Pulmonary artery endothelial cell (primary cell): ENCODE measurements around the gene NEMF. TPM values are rescaled to one million over a fixed set of nuclear protein-coding genes. Genes with fewer than 3 reads are reported as not detected.
"Not testable (repeated sequence)": the region's sequence is repeated elsewhere in the genome, so short reads cannot be mapped to it uniquely, and the experiment has no call there.

ENCODE experiments used
- DNase-seq: peaks from one replicate; pipeline ENCODE4 v3.0.0-alpha.2; 2011; ENCODE audit warnings: low read depth, low spot score
- total RNA-seq: library from RNA; depleted of rRNA; stranded (reverse); fragments of >200 nt; gene quantifications from 2 replicates; pipeline ENCODE4 v1.2.3, GENCODE V29; 2014

NEMF gene
- total RNA-seq, 1 donor from 2014 or later, result 46.1 TPM

DNA sequence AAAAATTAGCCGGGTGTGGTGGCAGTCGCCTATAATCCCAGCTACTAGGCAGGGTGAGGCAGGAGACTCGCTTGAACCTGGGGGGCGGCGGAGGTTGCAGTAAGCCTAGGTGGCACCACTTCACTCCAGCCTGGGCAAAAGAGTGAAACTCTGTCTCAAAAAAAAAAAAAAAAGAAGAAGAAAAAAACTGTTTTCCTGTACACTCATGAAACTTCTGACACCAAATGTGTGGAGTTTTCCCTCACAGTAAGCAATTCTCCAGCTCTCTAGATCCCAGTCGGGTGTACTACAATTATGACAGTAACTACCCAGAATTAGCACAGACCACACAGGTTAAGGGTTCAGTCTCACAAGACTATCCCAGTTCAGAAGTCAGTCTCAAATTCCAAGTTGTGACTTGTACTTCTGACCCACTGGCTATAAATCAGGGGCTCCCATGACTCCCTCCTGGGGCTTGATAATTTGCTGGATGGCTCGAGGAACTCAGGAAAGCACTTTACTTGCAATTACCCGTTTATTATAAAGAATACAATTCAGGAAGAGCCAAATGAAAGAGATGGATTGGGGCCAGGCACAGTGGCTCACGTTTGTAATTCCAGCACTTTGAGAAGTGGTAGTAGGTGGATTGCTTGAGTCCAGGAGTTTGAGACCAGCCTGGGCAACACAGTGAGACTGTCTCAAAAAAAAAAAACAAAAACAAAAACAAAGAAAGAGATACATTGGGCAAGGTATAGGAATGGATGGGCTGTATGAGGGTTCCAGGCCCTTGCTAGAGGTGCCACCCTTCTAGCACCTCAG lies 27.9 kb upstream of the NEMF start:
- DNase-seq, result no peak

DNA sequence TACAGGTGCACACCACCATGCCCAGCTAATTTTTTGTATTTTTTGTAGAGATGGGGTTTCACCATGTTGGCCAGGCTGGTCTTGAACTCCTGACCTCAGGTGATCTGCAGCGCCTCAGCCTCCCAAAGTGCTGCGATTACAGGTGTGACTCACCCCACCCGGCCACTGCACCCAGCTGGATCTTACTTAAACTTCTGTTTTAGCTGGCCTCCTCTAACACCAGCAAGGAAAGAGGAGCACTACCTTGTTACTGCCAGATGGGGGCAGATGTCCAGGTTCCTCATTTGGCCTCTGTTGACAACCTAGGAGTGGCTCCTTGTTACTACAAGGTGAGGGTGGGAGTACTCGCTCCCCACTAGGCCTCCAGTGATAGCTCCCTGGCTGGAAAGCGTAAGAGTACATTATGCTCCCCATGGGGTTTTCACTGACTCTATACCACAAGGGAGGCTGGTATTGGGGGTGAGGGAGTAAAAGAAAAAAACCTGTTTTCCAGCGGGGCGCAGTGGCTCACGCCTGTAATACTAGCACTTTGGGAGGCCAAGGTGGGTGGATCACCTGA lies 27.1 kb upstream of the NEMF start:
- DNase-seq, result no peak

DNA sequence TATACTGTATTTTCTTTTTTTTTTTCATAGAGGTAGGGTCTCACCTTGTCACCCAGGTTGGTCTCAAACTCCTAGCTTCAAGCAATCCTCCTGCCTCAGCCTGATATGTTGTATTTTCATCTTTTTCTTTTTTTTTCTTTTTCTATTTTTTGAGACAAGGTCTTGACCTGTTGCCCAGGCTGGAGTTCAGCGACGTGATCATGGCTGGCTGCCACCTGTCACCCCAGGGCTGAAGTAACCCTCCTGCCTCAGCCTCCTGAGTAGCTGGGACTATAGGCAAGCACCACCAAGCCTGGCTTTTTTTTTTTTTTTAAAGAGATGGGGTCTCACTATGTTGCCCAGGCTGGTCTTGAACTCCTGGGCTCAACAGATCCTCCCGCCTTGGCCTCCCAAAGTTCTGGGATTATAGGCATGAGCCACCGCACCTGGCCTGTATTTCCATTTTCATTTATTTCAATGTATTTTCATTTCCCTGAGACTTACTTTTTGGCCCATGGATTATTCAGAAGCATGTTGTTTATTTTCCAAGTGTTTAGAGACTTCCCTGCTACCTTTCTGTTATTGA lies 24.1 kb upstream of the NEMF start:
- no peak for DNase-seq

DNA sequence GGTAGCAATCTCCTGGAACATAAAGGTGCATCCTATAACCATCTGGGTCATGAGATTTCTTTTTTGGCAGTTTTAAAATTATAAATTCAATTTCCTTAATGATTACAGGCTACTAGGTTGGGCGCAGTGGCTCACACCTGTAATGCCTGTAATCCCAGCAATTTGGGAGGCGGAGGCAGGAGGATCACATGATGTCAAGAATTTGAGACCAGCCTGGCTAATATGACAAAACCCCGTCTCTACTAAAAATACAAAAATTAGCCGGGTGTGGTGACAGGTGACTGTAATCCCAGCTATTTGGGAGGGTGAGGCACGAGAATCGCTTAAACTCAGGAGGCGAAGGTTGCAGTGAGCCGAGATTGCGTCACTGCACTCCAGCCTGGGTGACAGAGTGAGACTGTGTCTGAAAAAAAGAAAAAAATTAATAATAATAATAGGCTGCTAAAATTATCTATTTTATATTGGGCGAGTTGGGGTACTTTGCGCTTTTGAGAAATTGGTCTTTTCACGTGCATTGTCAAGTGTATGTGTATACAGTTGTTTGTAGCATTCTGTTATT lies 23.1 kb upstream of the NEMF start:
- no peak for DNase-seq

DNA sequence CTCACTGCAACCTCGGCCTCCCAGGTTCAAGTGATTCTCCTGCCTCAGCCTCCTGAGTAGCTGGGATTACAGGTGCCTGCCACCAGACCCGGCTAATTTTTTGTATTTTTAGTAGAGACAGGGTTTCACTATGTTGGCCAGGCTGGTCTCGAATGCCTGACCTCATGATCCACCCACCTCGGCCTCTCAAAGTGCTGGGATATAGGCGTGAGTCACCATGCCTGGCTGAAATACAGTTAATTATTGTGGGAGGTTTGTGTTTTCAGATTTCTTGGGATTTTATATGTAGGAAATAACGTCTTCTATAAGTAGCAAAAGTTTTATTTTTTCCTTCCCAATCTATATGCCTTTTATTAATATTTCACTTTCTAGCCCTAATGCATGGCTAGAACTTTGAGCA lies 21.0 kb upstream of the NEMF start:
- not testable (repeated sequence) for DNase-seq

DNA sequence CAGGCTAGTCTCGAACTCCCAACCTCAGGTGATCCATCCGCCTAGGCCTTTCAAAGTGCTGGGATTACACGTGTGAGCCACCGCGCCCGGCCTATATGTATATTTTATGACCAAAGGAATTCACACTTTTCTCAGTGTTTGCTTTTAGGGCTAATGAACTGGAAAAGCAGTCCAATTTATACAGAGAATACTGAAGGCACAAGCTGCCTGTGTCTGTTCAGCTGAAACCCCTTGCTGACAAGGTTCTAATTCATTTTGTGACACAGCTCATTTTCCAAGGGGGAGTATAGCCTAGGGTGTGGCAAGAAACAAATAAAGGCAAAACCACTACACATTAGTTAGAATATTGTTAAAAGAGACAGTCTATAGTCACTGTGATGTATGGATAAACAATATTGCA lies 18.3 kb upstream of the NEMF start:
- DNase-seq, result no peak

DNA sequence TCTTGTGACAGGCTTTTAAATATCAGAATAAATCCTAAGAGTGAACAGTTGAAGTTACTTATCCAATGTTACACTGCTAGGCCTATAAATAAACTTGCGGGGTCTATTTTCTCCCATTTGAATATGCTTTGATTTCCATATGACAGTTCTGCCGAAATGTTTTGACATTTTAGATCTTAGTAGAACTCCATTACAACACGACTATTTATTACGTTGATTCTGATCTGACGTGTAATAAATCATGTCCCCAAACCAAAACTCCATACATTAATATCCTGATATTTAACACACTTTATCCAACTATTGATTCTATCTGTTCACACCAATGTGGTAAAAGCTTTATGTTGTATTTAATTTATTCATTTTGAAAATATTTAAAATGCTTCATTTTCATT lies 16.1 kb upstream of the NEMF start:
- DNase-seq, result no peak

DNA sequence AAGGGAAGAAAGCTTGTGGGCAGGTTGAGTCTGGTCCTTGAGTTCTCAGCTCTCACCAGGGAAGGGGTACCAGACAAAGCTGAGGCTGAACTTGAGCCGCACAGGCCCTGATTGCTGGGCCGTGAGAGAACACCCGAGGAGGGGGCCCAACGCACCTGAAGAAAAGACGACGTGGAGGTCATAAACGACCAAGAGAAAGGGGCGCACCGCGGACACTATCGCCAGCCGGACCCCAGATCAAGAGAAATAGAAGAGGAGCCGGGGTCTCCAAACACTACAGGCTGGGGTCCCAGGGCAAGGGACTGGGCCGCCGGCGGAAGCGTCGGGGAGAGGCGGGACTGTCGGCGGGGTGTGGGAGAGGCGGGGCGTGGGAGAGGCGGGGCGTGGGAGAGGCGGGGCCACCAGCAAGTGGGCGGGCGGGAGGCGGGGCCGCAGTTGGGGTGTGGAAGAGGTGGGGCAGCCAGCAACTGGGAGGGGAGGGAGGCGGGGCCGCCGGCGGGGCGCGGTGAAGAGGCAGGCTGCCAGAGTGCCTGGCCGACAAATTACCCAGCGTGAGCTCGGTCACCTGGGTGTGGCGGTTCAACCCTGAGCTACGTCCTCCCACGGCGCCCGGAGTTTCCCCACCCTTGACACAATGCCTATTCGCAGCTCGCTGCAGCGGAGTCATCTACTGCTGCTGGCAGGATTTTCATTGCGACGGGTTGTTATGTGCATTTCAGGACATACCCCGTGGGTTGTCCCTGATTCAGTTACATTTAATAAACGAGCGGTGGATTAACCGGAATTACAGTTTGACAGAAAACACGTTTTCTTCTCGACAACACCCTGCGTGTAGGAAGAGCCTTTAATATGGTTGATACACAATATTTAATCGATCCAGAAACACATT lies 15.5 kb upstream of the NEMF start:
- peak; percentile 70 for DNase-seq

DNA sequence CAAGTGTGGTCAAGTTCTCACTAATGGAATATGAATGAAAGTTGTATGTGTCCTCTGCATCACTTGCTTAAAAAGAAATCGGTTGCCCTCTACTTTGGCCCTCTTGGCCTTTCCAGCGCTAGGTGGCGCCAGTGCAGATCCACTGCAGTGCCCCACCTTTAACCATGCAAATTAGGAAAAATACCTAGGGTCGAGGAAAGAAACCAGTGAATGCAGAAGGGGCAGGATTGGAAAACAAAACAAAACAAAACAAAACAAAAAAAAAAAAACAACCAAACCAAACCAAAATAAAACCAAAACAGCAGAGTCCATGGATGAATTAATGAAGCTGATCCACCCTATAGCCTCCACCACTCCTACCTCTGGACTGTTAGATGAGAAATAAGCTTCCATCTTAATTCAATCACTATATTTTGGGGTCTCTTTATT lies 12.9 kb upstream of the NEMF start:
- DNase-seq, result no peak

DNA sequence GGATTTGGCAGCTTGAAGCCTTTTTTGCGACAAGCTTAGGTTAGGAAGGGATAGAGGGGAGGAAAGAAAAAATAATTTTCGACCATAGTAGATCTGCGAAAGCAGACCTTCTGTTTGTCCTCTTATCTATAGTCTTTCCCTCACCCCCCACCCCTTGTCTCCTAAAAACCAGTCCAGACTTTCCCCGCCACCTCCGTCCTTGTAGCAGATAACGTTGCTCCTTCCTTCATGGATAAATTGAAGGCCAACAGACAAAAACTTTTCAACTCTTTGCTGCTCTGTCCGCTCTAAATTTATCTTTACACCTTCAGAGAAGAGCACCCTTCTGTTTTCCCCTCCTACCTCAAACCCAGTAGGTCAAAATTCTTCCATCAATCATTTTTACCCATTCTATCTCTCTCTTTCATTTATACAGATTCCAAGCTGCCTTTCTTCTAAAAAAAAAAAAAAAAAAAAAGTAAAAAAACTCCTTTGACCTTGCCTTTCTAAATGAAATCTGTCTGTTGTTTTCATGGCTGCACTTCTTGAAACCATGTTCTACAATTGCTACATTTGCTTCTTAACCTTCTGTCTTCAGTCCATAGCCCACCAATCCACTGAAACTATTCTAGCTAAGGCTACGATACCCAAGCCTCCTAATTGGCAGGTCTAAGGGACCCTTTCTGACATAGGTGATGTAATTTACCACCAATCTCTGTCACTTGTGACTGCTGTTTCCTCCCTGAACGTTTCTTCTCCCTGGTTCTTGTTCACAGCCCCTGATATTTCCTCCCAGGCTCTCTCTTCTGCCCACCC lies 11.1 kb upstream of the NEMF start:
- no peak for DNase-seq

DNA sequence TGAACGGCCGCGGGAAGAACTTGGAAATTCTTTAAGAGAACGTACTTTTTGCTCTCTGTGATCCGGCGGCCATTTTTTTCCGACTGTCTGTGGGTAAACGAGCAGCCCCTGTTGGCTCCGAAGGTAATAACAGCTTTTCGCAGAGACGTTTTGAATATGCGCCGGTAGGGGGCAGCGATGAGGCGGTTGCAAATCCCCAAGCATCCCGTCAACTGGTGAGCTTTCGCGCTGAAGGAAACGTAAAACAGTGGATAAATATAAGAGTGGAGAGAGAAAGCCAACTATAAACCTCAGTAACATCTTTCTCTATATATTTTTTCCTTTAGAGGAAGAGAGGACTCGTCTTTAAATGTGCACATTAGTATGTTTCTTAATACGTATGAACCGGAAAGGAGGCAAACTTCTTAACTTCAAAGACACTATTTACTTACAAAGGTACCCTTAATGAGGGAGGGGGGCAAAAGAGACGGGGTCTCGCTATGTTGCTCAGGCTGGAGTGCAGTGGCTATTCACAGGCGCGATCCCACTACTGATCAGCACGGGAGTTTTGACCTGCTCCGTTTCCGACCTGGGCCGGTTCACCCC lies 9.6 kb upstream of the NEMF start:
- DNase-seq, result peak; percentile 47

DNA sequence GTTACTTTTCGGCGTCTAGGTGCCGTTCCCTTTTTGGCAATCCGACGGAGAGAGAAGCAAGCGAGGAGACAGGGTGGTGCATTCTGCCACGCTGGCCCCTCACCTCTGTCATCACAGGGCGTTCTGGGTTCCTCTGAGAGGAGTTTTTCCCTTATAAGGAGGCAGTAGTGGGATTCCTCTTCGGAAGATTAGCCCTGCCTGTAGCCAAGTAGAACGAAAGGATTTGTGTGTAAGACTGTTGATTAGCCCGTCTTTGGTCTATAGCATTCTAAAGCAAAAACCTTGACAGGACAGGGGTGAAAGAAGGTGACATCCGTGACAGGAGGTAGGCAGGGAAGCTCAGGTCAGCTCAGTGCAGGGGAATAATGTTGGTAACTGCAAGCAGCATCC lies 9.1 kb upstream of the NEMF start:
- DNase-seq, result peak; percentile 39

DNA sequence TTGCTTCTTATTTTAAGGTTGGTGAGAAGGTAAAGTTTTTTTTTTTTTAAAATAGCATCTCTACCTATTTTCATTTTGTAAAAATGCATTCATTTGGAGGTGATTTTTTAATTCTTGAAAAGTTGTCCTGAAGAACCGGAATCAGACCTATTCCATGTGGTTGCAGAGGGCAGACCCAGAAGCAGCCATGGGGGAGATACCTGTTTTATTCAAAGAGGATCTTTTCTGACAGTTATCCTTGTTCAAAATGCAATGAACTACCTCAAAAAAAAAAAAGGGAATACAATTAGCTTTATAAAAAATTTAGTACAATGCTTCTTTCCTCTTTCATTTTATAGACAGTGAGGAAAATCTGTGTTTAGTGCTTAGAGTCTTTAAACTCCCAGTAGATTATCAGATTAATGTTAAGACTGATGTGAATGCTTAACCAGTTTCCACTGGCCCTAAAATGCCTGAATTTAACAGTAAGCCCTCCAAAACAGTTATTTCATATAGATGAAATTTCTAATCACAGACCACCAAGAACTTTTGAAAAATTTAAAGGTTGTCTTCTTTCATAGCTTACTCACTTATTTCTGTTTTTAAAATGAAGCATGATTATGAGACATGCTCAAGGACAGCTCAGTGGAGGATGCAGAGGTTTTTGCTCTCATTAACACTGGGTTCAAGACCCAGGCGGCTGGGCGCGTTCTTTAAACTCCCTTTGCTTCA lies 8.6 kb upstream of the NEMF start:
- no peak for DNase-seq

DNA sequence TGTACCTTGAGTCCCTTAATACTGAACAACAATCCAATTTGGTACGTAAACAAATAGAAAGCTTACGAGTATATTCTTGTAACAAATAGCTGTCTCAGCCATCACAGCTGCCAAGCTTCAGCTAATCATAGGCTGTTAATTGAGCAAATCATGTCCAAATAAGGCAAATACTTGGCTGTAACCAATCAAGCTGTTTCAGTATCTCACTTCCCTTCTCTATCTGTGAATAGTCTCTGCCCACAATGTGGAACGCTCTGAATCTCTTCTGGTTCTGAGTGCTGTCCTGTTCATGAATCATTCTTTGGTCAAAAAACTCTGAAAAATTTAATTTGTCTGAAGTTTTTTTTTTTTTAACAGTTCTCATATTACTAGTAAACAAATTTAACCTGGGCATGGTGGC lies 5.8 kb upstream of the NEMF start:
- no peak for DNase-seq

DNA sequence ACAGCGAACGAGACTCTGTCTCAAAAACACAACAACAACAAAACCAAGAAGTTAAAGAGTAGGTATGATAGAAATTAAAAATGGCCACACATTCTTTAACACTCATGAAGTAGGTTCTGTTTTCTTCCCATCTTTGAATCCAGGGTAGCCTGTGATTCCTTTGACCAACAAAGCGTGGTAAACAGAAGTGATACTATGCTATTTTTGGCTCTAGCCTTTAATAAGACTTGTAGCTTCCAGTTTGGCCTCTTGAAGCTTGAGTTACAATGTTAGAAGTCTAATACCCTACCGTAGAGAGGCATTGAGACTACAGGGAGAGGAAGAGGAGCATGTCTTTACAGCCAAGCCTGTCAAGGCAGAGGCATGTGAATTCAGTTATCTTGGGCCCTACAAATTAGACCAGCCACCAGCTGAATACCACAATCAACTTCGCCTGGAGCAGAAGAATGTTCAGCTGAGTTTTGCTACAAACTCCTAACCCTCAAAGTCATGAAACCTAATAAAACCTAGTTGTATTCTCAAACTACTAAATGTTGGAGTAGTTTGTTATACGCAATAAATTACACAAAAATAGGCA lies 4.9 kb upstream of the NEMF start:
- no peak for DNase-seq

DNA sequence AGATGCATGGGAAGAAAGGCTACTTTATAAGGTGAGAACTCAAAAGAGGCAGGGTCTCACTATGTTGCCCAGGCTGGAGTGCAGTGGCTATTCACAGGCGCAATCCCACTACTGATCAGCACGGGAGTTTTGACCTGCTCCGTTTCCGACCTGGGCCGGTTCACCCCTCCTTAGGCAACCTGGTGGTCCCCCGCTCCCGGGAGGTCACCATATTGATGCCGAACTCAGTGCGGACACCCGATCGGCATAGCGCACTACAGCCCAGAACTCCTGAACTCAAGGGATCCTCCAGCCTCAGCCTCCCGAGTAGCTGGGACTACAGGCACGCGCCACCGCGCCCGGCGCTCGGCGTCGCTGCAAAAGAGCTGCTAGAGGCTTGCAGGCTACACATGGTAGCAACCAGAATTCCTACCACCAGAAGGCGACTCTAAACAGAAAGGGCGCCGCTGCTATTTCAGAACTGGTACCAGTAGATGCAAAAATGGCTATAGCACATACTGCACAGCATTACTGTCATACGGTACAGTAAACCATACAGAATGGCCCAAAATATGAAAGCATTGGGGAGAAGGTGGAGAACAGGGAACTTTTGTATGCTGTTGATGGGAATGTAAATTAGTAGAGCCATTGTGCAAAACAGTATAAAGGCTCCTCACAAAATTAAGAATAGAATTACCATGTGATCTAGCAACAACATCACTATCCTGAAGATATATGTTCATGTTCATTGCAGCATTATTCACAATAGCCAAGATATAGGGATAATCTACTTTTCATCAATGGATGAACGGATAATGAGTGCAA lies 1.2 kb upstream of the NEMF start:
- peak; percentile 48 for DNase-seq

DNA sequence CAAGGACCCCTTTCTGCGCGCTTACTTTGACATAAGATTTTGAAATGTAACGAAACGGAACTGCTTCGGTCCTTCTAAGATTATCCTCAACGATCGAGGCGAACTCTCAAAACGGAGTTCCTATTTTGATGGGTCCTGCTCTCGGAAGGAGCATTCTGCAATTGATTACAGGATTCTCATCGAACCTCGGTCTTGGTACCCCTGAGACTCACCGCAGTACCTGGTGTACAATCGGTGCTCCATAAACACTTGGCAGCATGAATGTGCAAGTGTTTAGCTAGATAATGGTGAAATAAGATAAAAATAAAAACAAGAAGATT lies 530 bp upstream of the NEMF start:
- DNase-seq, result no peak

DNA sequence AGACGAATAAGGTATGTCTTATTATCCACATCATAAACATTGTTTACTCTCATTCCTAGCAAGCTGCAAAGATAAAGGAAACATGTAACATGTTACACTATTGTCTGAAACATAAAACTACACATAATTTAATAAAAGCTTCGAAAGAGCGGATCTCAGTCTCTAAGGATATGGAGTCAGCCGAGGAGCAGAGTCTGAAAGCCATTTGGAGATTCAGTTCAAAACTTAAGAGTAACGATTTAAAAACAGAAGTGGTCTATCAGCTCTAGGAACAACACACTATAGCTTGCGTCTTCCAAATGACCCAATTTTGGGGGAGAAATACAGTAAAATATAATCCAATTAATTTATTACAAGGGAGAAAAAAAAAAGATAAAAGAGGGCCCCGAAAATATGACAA lies 775 bp downstream of the NEMF start:
- DNase-seq, result no peak
